Breast epithelium (tissue), 4 donors: ENCODE data around the gene FRY. TPM values are rescaled to one million over a fixed set of nuclear protein-coding genes. Genes with fewer than 3 reads are reported as not detected.

Source experiments
- DNase-seq, 2 donors: peaks; one replicate each; pipeline ENCODE4 v3.0.0-alpha.2; 2019; ENCODE audit warnings: low spot score in 2 of 2
- H3K27ac ChIP-seq, 2 donors: fragments of 200-600 bp; sonication (generic) in 1 of 2; one replicate each; pipeline ENCODE4 v1.5.1; 2016 to 2019; ENCODE audit warnings: mild to moderate bottlenecking in 1 of 2
- H3K27me3 ChIP-seq, 2 donors: fragments of 200-600 bp; sonication (generic) in 1 of 2; one replicate each; pipeline versions ENCODE4 v1.5.1 to v1.6.0; 2017 to 2019; ENCODE audit warnings: control low read depth in 1 of 2, mild to moderate bottlenecking in 1 of 2
- H3K36me3 ChIP-seq: fragments of 200-600 bp; one replicate; pipeline ENCODE4 v1.5.1; 2019
- H3K4me1 ChIP-seq, 2 donors: fragments of 200-600 bp; sonication (generic); one replicate each; pipeline ENCODE4 v1.5.1; 2016 to 2019; ENCODE audit warnings: control low read depth in 1 of 2
- H3K4me3 ChIP-seq, 3 donors: fragments of 200-600 bp; sonication (generic); 1 replicate in 2 of 3; 2 replicates in 1 of 3; pipeline ENCODE4 v1.5.1; 2016 to 2019; ENCODE audit warnings: mild to moderate bottlenecking in 3 of 3, moderate library complexity in 2 of 3
- H3K9me3 ChIP-seq, 2 donors: fragments of 200-600 bp; sonication (generic) in 1 of 2; one replicate each; pipeline ENCODE4 v1.5.1; 2016 to 2019; ENCODE audit warnings: control low read depth in 1 of 2
- POLR2A ChIP-seq: fragments of 450-650 bp; IDR thresholded peaks from one replicate; pipeline ENCODE4 v1.6.1; 2016; ENCODE audit warnings: antibody characterized with exemption, mild to moderate bottlenecking, moderate library complexity
- POLR2AphosphoS5 ChIP-seq, 3 donors: sonication (generic); formaldehyde crosslinking; IDR thresholded peaks; one replicate each; pipeline ENCODE4 v1.6.1; 2017; ENCODE audit warnings: antibody characterized with exemption in 3 of 3
- intact Hi-C: fragments of 100-400 bp; cut with DNase I; formaldehyde crosslinking; loops from one replicate; pipeline ENCODE4 v1.15.1; 2023; ENCODE audit warnings: low total_unique reads
- total RNA-seq, 3 donors: library from RNA; depleted of rRNA; stranded (reverse); fragments of >200 nt; gene quantifications; one replicate each; pipeline ENCODE4 v1.1.0, GENCODE V29; 2016
- TF ChIP-seq, protein P1 (sequence below), 3 donors: fragments of 450-650 bp; IDR thresholded peaks; one replicate each; pipeline ENCODE4 v1.5.1; 2016 to 2017; ENCODE audit warnings: antibody characterized with exemption in 3 of 3, mild to moderate bottlenecking in 3 of 3, moderate library complexity in 3 of 3

FRY gene
- total RNA-seq, 3 donors from 2014 or later: 41.0 to 52.8 (median 46.4) TPM

DNA sequence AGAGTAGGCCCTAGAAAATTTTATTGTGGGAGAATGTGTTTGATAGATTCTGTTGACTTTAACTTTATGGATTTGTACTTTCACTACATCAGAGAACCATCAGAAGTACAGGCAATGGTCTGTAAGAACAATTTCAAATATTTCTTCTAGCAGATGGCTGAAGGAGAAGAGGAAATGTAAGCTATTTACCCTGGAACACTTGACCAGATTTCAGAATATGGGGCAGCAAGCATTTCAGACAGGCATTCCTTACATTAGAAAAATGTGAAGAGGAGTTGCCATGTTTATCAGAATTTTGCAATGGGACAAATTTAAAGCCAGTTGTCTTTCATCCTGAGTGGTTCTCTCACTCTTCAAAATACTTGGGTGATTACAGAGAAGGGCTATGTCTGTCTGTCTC, 7.5 kb downstream of the FRY start:
- H3K36me3 ChIP-seq: no peaks in the 10 kb centered on the region
- TF ChIP-seq, protein P1, sequence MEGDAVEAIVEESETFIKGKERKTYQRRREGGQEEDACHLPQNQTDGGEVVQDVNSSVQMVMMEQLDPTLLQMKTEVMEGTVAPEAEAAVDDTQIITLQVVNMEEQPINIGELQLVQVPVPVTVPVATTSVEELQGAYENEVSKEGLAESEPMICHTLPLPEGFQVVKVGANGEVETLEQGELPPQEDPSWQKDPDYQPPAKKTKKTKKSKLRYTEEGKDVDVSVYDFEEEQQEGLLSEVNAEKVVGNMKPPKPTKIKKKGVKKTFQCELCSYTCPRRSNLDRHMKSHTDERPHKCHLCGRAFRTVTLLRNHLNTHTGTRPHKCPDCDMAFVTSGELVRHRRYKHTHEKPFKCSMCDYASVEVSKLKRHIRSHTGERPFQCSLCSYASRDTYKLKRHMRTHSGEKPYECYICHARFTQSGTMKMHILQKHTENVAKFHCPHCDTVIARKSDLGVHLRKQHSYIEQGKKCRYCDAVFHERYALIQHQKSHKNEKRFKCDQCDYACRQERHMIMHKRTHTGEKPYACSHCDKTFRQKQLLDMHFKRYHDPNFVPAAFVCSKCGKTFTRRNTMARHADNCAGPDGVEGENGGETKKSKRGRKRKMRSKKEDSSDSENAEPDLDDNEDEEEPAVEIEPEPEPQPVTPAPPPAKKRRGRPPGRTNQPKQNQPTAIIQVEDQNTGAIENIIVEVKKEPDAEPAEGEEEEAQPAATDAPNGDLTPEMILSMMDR (IDR thresholded peaks at IDR 0.05): no peak
- TF ChIP-seq POLR2AphosphoS5 (IDR thresholded peaks at IDR 0.05) (no peak), POLR2A (no peak)
- H3K9me3 ChIP-seq: no peaks in the 10 kb centered on the region
- intact Hi-C loops: no loop called here
- no peaks in the 10 kb centered on the region for H3K27me3 ChIP-seq
- no peak overlapping the region for H3K4me3 ChIP-seq
- no peaks in the 10 kb centered on the region for H3K4me1 ChIP-seq
- no peak overlapping the region for H3K27ac ChIP-seq
- DNase-seq: no peak

- DNase-seq: no peak
- Histone ChIP-seq H3K27me3 (no peaks in the 10 kb centered on the region), H3K36me3 (no peaks in the 10 kb centered on the region), H3K4me3 (no peak overlapping the region), H3K27ac (no peak overlapping the region), H3K9me3 (no peaks in the 10 kb centered on the region), H3K4me1 (no peaks in the 10 kb centered on the region)
- intact Hi-C loops: no loop called here
- no peak for TF ChIP-seq POLR2A
- TF ChIP-seq POLR2AphosphoS5 (IDR thresholded peaks at IDR 0.05): no peak
- TF ChIP-seq, protein P1 (IDR thresholded peaks at IDR 0.05): no peak
Observed at GRCh38 chr13:32039528-32039927, 8.0 kb downstream of the FRY start.

GRCh38 chr13:32040052-32040642, 8.6 kb downstream of the FRY start:
- H3K27ac ChIP-seq: no peak overlapping the region
- intact Hi-C loops: no loop called here
- DNase-seq: no peak
- no peaks in the 10 kb centered on the region for H3K9me3 ChIP-seq
- no peaks in the 10 kb centered on the region for H3K27me3 ChIP-seq
- H3K36me3 ChIP-seq: no peaks in the 10 kb centered on the region
- H3K4me3 ChIP-seq: no peak overlapping the region
- no peaks in the 10 kb centered on the region for H3K4me1 ChIP-seq
- TF ChIP-seq, protein P1 (IDR thresholded peaks at IDR 0.05): no peak
- TF ChIP-seq POLR2AphosphoS5 (IDR thresholded peaks at IDR 0.05) (no peak), POLR2A (no peak)

- Histone ChIP-seq H3K36me3 (no peaks in the 10 kb centered on the region), H3K4me1 (no peaks in the 10 kb centered on the region), H3K9me3 (no peaks in the 10 kb centered on the region), H3K4me3 (no peak overlapping the region), H3K27ac (no peak overlapping the region), H3K27me3 (no peaks in the 10 kb centered on the region)
- DNase-seq: no peak
- intact Hi-C loops: no loop called here
- TF ChIP-seq POLR2AphosphoS5 (IDR thresholded peaks at IDR 0.05) (no peak), POLR2A (no peak)
- TF ChIP-seq, protein P1 (IDR thresholded peaks at IDR 0.05): no peak
Observed at GRCh38 chr13:32040689-32041088, 9.1 kb downstream of the FRY start.

DNA sequence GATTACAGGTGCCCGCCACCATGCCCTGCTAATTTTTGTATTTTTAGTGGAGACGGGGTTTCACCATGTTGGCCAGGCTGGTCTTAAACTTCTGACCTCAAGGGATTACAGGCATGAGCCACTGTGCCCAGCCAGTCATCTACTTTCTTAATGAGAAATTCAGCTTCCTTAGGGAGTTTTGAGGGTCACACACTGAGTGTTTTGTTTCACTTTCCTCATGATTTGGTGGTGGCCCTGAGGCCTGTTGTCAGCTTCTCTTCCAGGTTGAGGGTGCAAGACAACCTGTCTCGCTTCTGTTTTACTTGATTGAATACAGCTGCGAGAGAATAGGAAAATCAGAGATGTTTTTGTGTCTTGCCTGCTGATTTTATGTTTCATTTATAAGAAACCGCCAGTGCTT, 9.9 kb downstream of the FRY start:
- Histone ChIP-seq H3K4me1 (no peaks in the 10 kb centered on the region), H3K9me3 (no peaks in the 10 kb centered on the region), H3K36me3 (no peaks in the 10 kb centered on the region), H3K27ac (no peak overlapping the region), H3K27me3 (no peaks in the 10 kb centered on the region), H3K4me3 (no peak overlapping the region)
- no peak for DNase-seq
- intact Hi-C loops: no loop called here
- TF ChIP-seq, protein P1 (IDR thresholded peaks at IDR 0.05): no peak
- no peak for TF ChIP-seq POLR2A
- TF ChIP-seq POLR2AphosphoS5 (IDR thresholded peaks at IDR 0.05): no peak
